Stromal cell of bone marrow (primary cell): ENCODE results near the gene TCF7L2.
"Not testable (repeated sequence)": the region's sequence is repeated elsewhere in the genome, so short reads cannot be mapped to it uniquely, and the experiment has no call there.

Experiments used
- DNase-seq: peaks from one replicate; pipeline ENCODE4 v3.0.0-alpha.2; 2012; ENCODE audit warnings: low read depth

TCF7L2 gene

GRCh38 chr10:113066120-113066519, 116.1 kb downstream of the TCF7L2 start:
- not testable (repeated sequence) for DNase-seq

GRCh38 chr10:113066561-113067312, 116.7 kb downstream of the TCF7L2 start:
- no peak for DNase-seq

- no peak for DNase-seq
These were observed 117.5 kb downstream of the TCF7L2 start for GRCh38 chr10:113067501-113067900.

GRCh38 chr10:113068178-113068890, 118.3 kb downstream of the TCF7L2 start:
- no peak for DNase-seq

- no peak for DNase-seq
These were observed 119.5 kb downstream of the TCF7L2 start for GRCh38 chr10:113069595-113069994.

- no peak for DNase-seq
These were observed 121.4 kb downstream of the TCF7L2 start for GRCh38 chr10:113071446-113071845.

GRCh38 chr10:113073549-113074189, 123.6 kb downstream of the TCF7L2 start:
- peak; percentile 88 for DNase-seq

GRCh38 chr10:113076949-113077348, 126.9 kb downstream of the TCF7L2 start:
- DNase-seq, result no peak

GRCh38 chr10:113078282-113078907, 128.3 kb downstream of the TCF7L2 start:
- DNase-seq, result no peak

GRCh38 chr10:113080061-113080924, 130.2 kb downstream of the TCF7L2 start:
- DNase-seq, result no peak

- no peak for DNase-seq
These were observed 130.8 kb downstream of the TCF7L2 start for GRCh38 chr10:113080925-113081229.

GRCh38 chr10:113084031-113084430, 134.0 kb downstream of the TCF7L2 start:
- no peak for DNase-seq

- no peak for DNase-seq
These were observed 135.7 kb downstream of the TCF7L2 start for GRCh38 chr10:113085776-113086175.

- DNase-seq, result no peak
These were observed 136.2 kb downstream of the TCF7L2 start for GRCh38 chr10:113086282-113086681.

- peak; percentile 94 for DNase-seq
These were observed 137.3 kb downstream of the TCF7L2 start for GRCh38 chr10:113087165-113088029.

GRCh38 chr10:113088194-113088593, 138.1 kb downstream of the TCF7L2 start:
- DNase-seq, result no peak

- no peak for DNase-seq
These were observed 139.5 kb downstream of the TCF7L2 start for GRCh38 chr10:113089551-113089950.

- DNase-seq, result no peak
These were observed 141.9 kb downstream of the TCF7L2 start for GRCh38 chr10:113091920-113092319.

- no peak for DNase-seq
These were observed 143.4 kb downstream of the TCF7L2 start for GRCh38 chr10:113093188-113094113.

GRCh38 chr10:113094114-113094486, 144.1 kb downstream of the TCF7L2 start:
- no peak for DNase-seq
